ENCODE results near the gene EIF4G1.

EIF4G1 gene

GRCh38 chr3:184347321-184348056 is 33.1 kb downstream of the EIF4G1 start:
- H3K9ac ChIP-seq (ENCODE audit: low read depth, low read length): no peak overlapping the region
- peaks cover 14% of the 10 kb centered on the region for H3K4me1 ChIP-seq (ENCODE audit: insufficient read depth, low read length)
- no peaks in the 10 kb centered on the region for H3K36me3 ChIP-seq (ENCODE audit: insufficient read depth, low read length)
- H3K9me3 ChIP-seq (ENCODE audit: control insufficient read depth, insufficient read depth, low read length): no peaks in the 10 kb centered on the region

GRCh38 chr3:184348057-184348382 is 33.6 kb downstream of the EIF4G1 start:
- H3K36me3 ChIP-seq (ENCODE audit: insufficient read depth, low read length): no peaks in the 10 kb centered on the region
- H3K9me3 ChIP-seq (ENCODE audit: control insufficient read depth, insufficient read depth, low read length): no peaks in the 10 kb centered on the region
- peaks cover 14% of the 10 kb centered on the region for H3K4me1 ChIP-seq (ENCODE audit: insufficient read depth, low read length)
- H3K9ac ChIP-seq (ENCODE audit: low read depth, low read length): no peak overlapping the region

DNA sequence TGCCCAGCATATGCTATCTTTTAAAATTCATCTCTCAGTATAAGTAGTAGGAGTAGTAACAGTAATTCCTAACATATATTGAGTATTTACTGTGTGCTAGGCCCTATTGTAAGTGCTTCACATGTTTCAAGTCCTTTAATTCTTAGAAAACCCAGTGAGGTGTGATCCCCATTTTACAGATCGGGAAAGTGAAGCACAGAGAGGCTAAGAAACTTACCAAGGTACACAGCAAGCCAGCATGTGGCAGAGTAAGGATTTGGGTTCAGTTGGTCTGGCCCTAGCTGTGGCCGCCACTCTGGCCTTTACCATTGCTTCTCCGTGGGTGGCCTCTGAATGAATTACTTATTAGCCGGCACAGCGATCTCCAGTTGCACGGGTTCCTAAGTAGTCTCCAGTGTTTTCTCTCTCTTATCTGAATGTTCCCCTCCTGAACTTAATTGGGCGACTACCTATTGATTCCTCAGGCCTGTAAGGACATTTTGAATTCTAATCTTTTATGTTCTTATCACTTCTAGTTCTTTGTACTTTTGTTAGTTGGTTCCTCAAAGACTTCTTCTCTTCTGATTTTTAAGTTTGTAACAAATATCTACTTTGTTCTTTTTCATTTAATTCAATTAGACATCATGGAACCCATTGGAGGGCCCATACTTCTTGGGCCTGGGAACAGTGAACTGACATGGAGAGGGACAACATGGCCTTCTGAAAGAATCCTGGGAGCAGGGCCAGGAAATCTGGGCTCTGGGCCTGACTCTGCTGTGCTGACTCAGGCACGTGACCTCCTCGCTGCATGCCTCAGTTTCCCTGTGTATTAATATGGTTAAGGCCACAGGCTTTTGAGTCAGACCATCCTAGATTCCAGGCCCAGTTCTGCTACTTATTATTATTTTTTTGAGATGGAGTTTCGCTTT is 35.4 kb downstream of the EIF4G1 start:
- no peaks in the 10 kb centered on the region for H3K36me3 ChIP-seq (ENCODE audit: insufficient read depth, low read length)
- no peaks in the 10 kb centered on the region for H3K9me3 ChIP-seq (ENCODE audit: control insufficient read depth, insufficient read depth, low read length)
- peaks cover 15% of the 10 kb centered on the region for H3K4me1 ChIP-seq (ENCODE audit: insufficient read depth, low read length)
- no peak overlapping the region for H3K9ac ChIP-seq (ENCODE audit: low read depth, low read length)

GRCh38 chr3:184350618-184351017 is 36.2 kb downstream of the EIF4G1 start:
- Histone ChIP-seq H3K9me3 (ENCODE audit: control insufficient read depth, insufficient read depth, low read length) (no peaks in the 10 kb centered on the region), H3K36me3 (ENCODE audit: insufficient read depth, low read length) (no peaks in the 10 kb centered on the region), H3K4me1 (ENCODE audit: insufficient read depth, low read length) (peaks cover 10% of the 10 kb centered on the region), H3K9ac (ENCODE audit: low read depth, low read length) (no peak overlapping the region)

- H3K9me3 ChIP-seq (ENCODE audit: control insufficient read depth, insufficient read depth, low read length): no peaks in the 10 kb centered on the region
- no peak overlapping the region for H3K9ac ChIP-seq (ENCODE audit: low read depth, low read length)
- no peaks in the 10 kb centered on the region for H3K36me3 ChIP-seq (ENCODE audit: insufficient read depth, low read length)
- H3K4me1 ChIP-seq (ENCODE audit: insufficient read depth, low read length): peaks cover 4% of the 10 kb centered on the region
Observed at GRCh38 chr3:184351511-184352148, 37.2 kb downstream of the EIF4G1 start.

GRCh38 chr3:184352149-184352785 is 37.9 kb downstream of the EIF4G1 start:
- Histone ChIP-seq H3K9ac (ENCODE audit: low read depth, low read length) (no peak overlapping the region), H3K36me3 (ENCODE audit: insufficient read depth, low read length) (no peaks in the 10 kb centered on the region), H3K4me1 (ENCODE audit: insufficient read depth, low read length) (peaks cover 4% of the 10 kb centered on the region), H3K9me3 (ENCODE audit: control insufficient read depth, insufficient read depth, low read length) (no peaks in the 10 kb centered on the region)

GRCh38 chr3:184352897-184353545 is 38.6 kb downstream of the EIF4G1 start:
- Histone ChIP-seq H3K9ac (ENCODE audit: low read depth, low read length) (no peak overlapping the region), H3K36me3 (ENCODE audit: insufficient read depth, low read length) (no peaks in the 10 kb centered on the region), H3K9me3 (ENCODE audit: control insufficient read depth, insufficient read depth, low read length) (no peaks in the 10 kb centered on the region), H3K4me1 (ENCODE audit: insufficient read depth, low read length) (peaks cover 4% of the 10 kb centered on the region)

GRCh38 chr3:184353546-184353941 is 39.1 kb downstream of the EIF4G1 start:
- no peak overlapping the region for H3K9ac ChIP-seq (ENCODE audit: low read depth, low read length)
- H3K9me3 ChIP-seq (ENCODE audit: control insufficient read depth, insufficient read depth, low read length): no peaks in the 10 kb centered on the region
- peaks cover 4% of the 10 kb centered on the region for H3K4me1 ChIP-seq (ENCODE audit: insufficient read depth, low read length)
- no peaks in the 10 kb centered on the region for H3K36me3 ChIP-seq (ENCODE audit: insufficient read depth, low read length)

DNA sequence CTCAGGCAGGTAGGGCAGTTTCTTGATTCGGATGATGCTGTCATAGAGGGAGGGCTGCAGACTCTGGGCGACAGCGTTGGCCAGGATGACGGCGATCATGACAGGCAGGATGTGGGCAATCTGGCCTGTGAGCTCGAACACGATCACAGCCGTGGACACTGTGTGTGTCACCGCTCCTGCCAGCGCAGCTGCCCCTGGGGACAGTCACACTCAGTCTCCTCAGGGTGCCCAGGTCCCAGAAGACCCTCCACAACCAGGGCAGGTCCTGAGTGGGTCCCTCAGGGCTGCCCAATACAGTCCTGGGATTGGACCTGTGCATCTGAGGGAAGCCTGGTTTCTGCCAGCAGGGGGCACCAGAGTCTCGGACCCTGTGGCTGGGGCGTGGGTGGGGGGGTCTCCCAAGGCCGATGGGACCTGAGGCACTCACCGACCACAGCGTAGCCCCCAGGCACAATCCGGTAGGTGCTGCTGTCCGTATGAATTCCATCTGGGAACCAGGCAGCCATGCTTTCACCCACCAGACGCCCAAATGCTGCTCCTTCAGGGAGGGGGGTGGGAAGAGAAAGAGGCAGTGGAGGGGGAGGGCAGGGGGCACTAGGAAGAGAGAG is 39.8 kb downstream of the EIF4G1 start:
- Histone ChIP-seq H3K4me1 (ENCODE audit: insufficient read depth, low read length) (peaks cover 4% of the 10 kb centered on the region), H3K9ac (ENCODE audit: low read depth, low read length) (no peak overlapping the region), H3K36me3 (ENCODE audit: insufficient read depth, low read length) (no peaks in the 10 kb centered on the region), H3K9me3 (ENCODE audit: control insufficient read depth, insufficient read depth, low read length) (no peaks in the 10 kb centered on the region)

DNA sequence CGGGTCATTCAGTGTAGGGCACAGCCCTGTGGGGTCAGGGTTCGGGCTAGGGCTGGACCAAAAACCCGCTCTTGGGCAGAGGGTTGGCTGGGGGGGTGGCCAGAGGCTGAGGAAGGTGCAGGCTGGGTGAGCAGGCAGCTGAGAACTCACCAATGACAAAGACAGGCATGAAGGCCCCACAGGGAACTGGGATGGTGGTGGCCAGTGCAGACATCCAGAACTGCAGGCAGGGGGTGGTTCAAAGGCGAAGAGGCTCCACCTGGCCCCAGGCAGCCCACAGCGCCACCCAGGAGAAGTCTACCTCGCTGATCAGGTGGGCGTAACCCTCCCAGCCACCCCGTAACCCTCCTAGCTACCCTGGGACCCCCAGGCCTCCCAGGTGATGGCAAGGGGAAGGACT is 40.3 kb downstream of the EIF4G1 start:
- Histone ChIP-seq H3K4me1 (ENCODE audit: insufficient read depth, low read length) (peaks cover 4% of the 10 kb centered on the region), H3K9ac (ENCODE audit: low read depth, low read length) (no peak overlapping the region), H3K36me3 (ENCODE audit: insufficient read depth, low read length) (no peaks in the 10 kb centered on the region)

DNA sequence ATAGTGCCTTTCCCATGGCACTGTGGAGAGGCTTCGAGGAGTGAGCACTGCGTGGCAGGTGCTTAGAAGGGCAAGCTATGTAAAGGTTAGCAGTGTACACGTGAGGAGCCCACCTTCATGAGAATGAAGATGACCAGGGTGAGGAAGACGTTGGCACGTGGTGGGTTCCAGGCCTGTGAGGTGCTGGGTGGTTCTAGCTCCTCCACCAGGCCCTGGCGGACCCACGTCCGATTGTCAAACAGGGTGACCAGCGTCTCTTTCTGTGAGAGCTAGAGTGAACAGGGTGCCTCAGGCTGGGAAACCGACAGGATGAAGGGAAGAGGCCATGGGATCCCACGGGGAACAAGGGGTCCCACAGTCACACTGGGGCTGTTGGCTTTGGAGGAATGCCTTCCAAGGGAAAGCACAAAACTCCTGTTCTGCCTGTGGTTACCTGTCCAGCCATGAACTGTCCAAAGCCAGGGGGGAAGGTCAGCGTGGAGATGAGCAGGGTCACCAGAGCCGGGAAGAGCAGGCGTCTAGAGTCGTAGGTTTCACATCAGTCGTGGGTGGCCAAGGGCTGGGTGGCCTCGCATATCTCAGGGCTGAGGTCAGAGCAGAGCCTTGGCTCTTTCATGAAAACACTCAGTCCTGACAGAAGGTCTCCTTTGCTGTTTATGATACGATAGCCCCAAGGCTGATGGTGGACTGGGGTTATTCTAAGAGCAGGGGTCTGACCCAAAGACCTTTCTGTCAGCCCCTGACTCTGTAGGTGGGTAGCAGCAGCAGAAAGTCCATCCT is 41.0 kb downstream of the EIF4G1 start:
- Histone ChIP-seq H3K9me3 (ENCODE audit: control insufficient read depth, insufficient read depth, low read length) (no peaks in the 10 kb centered on the region), H3K9ac (ENCODE audit: low read depth, low read length) (no peak overlapping the region), H3K36me3 (ENCODE audit: insufficient read depth, low read length) (no peaks in the 10 kb centered on the region)

More for the DNA sequence above, 40.3 kb downstream of the EIF4G1 start:
- H3K9me3 ChIP-seq (ENCODE audit: control insufficient read depth, insufficient read depth, low read length): no peaks in the 10 kb centered on the region

DNA sequence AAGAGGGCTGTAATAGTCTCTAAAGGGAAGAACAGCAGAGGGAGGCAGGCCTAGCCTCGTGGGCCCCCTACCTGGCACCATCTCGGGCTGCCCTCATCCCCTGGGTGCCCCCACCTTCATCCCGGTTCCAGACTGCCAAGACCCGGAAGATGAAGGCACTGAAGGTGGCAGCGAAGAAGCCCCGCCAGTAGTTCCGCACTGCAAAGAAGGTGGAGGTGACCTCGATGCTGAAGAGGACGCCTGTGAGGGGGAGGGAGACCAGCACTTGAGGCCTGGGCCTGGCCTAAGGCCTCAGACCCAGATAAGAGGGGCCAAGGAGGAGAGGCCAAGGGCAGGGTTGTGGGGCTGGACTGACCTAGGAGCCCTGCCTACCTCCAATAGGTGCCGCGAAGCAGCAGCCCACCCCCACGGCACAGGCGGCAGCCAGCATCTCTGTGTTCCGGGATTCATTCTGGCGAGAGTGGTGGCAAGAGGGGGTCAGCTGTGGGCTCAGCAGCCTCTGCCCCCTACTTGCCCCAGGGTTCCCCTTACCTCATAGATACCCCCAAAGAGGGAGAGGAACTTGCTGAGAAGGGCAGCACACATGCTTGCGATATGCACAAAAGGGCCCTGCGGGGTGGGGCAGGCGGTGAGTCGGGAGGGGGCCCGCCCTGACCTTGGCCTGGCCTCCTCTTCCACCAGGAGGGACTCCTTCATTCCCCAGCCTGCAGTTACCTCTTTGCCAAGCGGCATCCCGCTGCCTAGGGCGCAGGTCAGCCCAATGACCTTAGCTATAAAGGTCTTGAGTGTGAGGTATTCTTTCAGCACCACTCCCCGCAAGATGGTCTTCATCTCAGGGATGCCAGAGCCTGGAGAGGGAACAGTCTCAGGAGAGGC is 43.1 kb downstream of the EIF4G1 start:
- Histone ChIP-seq H3K9me3 (ENCODE audit: control insufficient read depth, insufficient read depth, low read length) (no peaks in the 10 kb centered on the region), H3K9ac (ENCODE audit: low read depth, low read length) (no peak overlapping the region), H3K36me3 (ENCODE audit: insufficient read depth, low read length) (no peaks in the 10 kb centered on the region), H3K4me1 (ENCODE audit: insufficient read depth, low read length) (peaks cover 12% of the 10 kb centered on the region)

More for the DNA sequence above, 41.0 kb downstream of the EIF4G1 start:
- H3K4me1 ChIP-seq (ENCODE audit: insufficient read depth, low read length): peaks cover 10% of the 10 kb centered on the region
